Stomach smooth muscle (tissue), 2 donors: ENCODE results near the gene DYRK4.
"Not testable (repeated sequence)": the region's sequence is repeated elsewhere in the genome, so short reads cannot be mapped to it uniquely, and the experiment has no call there.

Experiments used
- H3K27ac ChIP-seq: one replicate; pipeline ENCODE4 v1.7.0; 2013; ENCODE audit warnings: mild to moderate bottlenecking, low read length, inconsistent platforms
- H3K27me3 ChIP-seq, 2 donors: one replicate each; pipeline ENCODE4 v1.7.0; 2013; ENCODE audit warnings: low read length in 2 of 2; ENCODE audit not compliant: insufficient read depth in 2 of 2, control insufficient read depth in 1 of 2
- H3K36me3 ChIP-seq, 2 donors: one replicate each; pipeline ENCODE4 v1.7.0; 2013; ENCODE audit warnings: low read length in 2 of 2; ENCODE audit not compliant: control insufficient read depth in 2 of 2, insufficient read depth in 2 of 2
- H3K4me1 ChIP-seq: one replicate; pipeline ENCODE4 v1.7.0; 2013; ENCODE audit warnings: low read length; ENCODE audit not compliant: control insufficient read depth, insufficient read depth
- H3K4me3 ChIP-seq, 2 donors: one replicate each; pipeline ENCODE4 v1.7.0; 2013; ENCODE audit warnings: low read length in 2 of 2
- H3K9ac ChIP-seq, 2 donors: one replicate each; pipeline ENCODE4 v1.7.0; 2013; ENCODE audit warnings: low read length in 2 of 2, mild to moderate bottlenecking in 1 of 2
- H3K9me3 ChIP-seq, 2 donors: one replicate each; pipeline ENCODE4 v1.7.0; 2013; ENCODE audit warnings: low read length in 2 of 2; ENCODE audit not compliant: control insufficient read depth in 2 of 2
- donor health status: healthy.
- donor health status: Pancreatic carcinoma.

The DYRK4 gene, protein sequence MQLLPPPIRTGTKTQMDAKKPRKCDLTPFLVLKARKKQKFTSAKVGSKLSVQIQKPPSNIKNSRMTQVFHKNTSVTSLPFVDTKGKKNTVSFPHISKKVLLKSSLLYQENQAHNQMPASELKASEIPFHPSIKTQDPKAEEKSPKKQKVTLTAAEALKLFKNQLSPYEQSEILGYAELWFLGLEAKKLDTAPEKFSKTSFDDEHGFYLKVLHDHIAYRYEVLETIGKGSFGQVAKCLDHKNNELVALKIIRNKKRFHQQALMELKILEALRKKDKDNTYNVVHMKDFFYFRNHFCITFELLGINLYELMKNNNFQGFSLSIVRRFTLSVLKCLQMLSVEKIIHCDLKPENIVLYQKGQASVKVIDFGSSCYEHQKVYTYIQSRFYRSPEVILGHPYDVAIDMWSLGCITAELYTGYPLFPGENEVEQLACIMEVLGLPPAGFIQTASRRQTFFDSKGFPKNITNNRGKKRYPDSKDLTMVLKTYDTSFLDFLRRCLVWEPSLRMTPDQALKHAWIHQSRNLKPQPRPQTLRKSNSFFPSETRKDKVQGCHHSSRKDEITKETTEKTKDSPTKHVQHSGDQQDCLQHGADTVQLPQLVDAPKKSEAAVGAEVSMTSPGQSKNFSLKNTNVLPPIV

DNA sequence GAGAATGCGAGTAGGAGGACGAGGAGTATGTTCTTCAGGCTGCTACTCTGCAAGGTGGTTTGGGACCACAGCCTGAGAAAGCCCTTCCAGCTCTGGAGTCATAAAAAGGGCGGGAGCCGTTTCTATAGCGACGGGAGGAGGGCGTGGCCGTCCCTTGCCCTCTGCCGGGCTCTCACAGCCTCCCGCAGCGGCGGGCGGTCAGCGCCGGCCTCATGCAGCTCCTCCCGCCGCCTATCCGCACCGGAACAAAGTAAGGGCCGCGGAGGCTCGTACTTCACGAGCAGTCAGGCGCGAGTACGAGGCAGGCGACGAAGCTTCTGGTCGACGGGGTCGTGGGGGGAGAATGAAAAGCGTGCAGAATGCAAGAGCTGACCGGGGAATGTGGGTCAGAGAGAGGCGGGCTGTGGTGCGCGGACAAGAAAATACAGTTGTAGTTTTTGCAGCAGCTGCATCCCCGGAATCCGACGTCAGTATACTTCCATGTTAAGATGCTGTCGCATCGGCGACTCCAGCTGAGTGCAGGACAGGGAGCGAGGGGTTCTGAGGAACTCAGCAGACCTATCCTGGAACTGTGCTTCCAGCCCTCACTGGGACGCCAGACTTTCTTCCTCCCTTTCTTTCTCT, at the start of gene DYRK4:
DYRK4 (plus strand) TSS at position 175 of the 624 bp plus-strand sequence; CDS start at position 213, 38 bp downstream.
- H3K27me3 ChIP-seq = peaks cover 0 to 13% of the 10 kb centered on the region in 2 donors
- H3K27ac ChIP-seq = no peak within 1 kb of the TSS
- no peaks in the 10 kb centered on the region for H3K9me3 ChIP-seq
- H3K4me3 ChIP-seq = peak within 1 kb of the TSS in 1 of 2 donors; percentile 75
- H3K9ac ChIP-seq = peak within 1 kb of the TSS in 1 of 2 donors; percentile 47
- peaks cover 5% of the 10 kb centered on the region for H3K4me1 ChIP-seq
- H3K36me3 ChIP-seq = no peaks in the 10 kb centered on the region

DNA sequence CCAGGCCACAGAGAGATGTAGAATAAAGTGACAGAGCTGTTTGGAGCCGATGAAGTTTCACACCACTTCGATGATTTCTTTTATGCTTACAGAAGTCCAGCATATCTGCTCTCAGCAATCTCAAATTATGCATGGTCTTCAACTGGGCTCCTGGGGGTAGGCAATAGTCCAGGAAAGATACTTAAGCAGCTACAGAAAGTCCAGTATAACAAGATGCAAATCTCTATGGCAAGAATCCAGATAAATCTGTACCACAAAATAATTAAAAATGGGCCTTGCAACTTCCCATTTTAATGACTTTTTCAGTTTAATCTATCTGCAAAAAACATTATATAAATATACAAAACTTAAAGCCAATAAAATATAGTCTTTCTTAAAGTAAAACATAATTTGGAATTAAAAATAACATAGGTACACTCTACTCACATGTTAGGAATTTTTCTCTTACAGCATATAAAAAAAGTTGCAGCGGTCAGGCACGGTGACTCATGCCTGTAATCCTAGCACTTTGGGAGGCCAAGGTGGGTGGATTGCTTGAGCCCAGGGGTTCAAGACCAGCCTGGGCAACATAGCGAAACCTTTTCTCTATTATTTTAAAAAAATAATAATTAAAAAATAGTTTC, 43.8 kb upstream of the DYRK4 start:
- Histone ChIP-seq H3K27ac (no peak overlapping the region), H3K9me3 (no peaks in the 10 kb centered on the region), H3K27me3 (no peaks in the 10 kb centered on the region), H3K9ac (no peak overlapping the region), H3K4me3 (no peak overlapping the region), H3K4me1 (no peaks in the 10 kb centered on the region), H3K36me3 (peaks cover 12 to 20% of the 10 kb centered on the region in 2 donors)

DNA sequence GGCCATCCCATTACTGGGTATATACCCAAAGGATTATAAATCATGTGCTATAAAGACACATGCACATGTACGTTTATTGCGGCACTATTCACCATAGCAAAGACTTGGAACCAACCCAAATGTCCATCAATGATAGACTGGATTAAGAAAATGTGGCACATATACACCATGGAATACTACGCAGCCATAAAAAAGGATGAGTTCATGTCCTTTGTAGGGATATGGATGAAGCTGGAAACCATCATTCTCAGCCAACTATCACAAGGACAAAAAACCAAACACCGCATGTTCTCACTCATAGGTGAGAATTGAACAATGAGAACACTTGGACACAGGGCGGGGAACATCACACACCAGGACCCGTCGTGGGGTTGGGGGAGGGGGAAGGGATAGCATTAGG, 38.6 kb upstream of the DYRK4 start:
- not testable (repeated sequence) for H3K9me3 ChIP-seq, H3K27me3 ChIP-seq, H3K27ac ChIP-seq, H3K9ac ChIP-seq, H3K4me1 ChIP-seq, H3K4me3 ChIP-seq
- H3K36me3 ChIP-seq = peaks cover 11 to 13% of the 10 kb centered on the region in 2 donors

DNA sequence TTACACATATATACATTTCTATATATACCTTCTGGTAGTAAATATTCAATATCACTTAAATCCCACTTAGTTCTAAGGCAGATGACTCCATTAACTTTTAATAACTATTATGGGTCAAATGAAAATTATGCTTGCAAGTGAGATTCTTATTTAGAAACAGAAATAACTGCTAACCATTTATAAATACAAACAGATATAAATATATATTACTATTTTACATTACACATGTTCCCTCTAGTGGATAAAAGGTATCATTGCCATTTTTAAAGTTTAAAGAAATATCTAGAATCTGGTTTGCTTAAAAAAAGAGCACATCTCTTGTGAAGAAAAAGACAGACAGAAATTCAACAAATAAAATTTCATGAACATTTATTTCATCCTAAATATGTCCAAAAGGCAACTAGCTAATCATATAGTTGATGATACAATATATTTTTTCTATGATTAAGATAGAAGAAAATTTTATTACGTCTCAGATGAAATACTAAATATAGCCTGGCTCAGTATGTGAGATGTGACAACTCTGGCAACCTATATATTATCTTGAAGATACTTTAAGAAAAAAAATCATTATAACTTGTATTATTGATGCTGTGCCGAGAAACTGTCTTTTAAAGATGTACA, 35.0 kb upstream of the DYRK4 start:
- H3K36me3 ChIP-seq = peaks cover 9 to 15% of the 10 kb centered on the region in 2 donors
- H3K4me3 ChIP-seq = no peak overlapping the region
- no peaks in the 10 kb centered on the region for H3K4me1 ChIP-seq
- no peaks in the 10 kb centered on the region for H3K27me3 ChIP-seq
- H3K27ac ChIP-seq = no peak overlapping the region
- H3K9ac ChIP-seq = no peak overlapping the region
- no peaks in the 10 kb centered on the region for H3K9me3 ChIP-seq

DNA sequence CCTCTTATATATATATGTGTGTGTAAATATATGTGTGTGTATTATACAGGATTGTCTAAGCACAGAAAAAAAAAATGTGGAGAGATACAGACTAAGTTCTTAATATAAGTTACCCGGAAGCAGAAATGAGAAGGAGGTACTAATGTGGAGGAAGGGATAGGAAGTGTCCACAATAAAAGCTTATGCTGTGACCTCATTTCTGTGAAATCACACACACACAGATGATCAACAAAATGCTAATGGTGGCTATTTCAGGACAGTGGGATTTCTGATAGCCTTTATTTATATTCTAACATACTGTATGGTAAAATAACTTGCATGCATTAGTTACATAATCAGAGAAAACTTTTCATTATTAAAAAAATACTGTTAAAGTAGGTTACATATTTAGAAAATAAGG, 31.8 kb upstream of the DYRK4 start:
- H3K9me3 ChIP-seq = no peaks in the 10 kb centered on the region
- H3K9ac ChIP-seq = no peak overlapping the region
- H3K27ac ChIP-seq = no peak overlapping the region
- H3K4me3 ChIP-seq = no peak overlapping the region
- H3K36me3 ChIP-seq = peaks cover 17 to 19% of the 10 kb centered on the region in 2 donors
- no peaks in the 10 kb centered on the region for H3K27me3 ChIP-seq
- no peaks in the 10 kb centered on the region for H3K4me1 ChIP-seq

DNA sequence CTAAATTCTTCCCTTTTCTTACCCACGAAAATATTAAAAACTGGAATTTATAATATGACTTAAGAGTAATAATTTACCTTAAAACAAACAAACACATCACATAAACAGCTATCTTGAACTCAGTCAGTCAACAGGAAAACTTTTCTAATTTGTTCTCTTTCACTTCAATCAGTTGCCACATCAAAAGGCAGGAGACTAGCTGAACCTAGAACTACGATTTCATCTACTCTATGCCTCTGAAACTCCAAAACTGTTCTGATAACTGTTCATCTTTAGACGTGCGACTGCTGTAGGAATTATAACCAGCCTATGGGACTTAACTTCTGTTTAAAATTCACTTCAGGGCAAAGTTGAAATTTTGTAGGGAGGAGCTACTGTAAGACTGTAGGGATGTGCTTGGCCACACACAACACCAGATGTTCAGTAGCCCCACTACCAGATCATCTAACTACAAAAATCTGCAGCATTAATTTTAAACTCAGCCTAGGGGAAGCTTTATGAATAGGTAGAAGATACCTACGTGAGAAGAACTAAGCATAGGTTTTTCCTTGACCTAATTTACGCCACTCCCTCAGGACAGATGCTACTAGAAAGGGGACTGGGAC, 30.9 kb upstream of the DYRK4 start:
- Histone ChIP-seq H3K9ac (no peak overlapping the region), H3K9me3 (no peaks in the 10 kb centered on the region), H3K27me3 (no peaks in the 10 kb centered on the region), H3K4me3 (no peak overlapping the region), H3K27ac (no peak overlapping the region), H3K4me1 (no peaks in the 10 kb centered on the region), H3K36me3 (peaks cover 15 to 19% of the 10 kb centered on the region in 2 donors)

DNA sequence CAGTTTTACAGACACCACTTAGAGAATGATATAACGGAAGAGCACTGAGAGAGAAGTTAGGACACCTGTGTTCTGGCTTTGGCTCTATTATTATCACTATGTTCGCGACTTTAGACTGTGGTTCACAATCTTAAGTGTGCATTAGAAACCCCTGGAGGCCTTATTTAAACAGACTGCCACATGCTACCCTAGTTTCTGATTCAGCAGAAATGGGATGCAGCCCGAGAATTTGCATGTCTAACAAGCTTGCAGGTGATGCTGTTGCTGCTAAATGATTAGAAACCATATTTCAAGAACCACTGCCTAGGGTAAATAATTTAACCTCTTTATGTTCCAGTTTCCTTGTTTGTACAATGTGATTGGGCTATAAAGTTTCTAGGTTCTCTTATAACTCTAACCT, 26.9 kb upstream of the DYRK4 start:
- Histone ChIP-seq H3K9ac (no peak overlapping the region), H3K9me3 (no peaks in the 10 kb centered on the region), H3K36me3 (peaks cover 12 to 19% of the 10 kb centered on the region in 2 donors), H3K27me3 (no peaks in the 10 kb centered on the region), H3K4me3 (no peak overlapping the region), H3K27ac (no peak overlapping the region), H3K4me1 (peaks cover 6% of the 10 kb centered on the region)

DNA sequence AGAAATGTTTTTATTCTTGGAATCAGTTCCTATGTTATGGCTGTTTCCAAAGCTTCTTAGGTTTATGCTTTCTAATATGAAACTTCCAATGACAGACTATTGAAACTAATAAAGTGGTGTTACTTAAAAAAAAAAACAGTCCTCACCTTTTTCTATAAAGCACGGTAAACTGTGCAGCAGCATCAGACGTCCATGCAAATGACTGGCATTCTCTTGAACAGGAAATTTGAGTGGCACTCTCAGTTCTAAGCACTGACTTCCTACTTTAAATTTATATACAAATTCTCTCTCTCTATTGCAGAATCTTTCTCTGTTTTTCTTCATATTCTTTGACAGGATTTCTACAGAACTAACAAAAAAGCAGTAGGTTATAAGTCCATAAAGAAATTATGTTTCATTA, 26.1 kb upstream of the DYRK4 start:
- Histone ChIP-seq H3K4me1 (peaks cover 6% of the 10 kb centered on the region), H3K4me3 (no peak overlapping the region), H3K27me3 (no peaks in the 10 kb centered on the region), H3K27ac (no peak overlapping the region), H3K36me3 (peaks cover 12 to 19% of the 10 kb centered on the region in 2 donors), H3K9me3 (no peaks in the 10 kb centered on the region), H3K9ac (no peak overlapping the region)

DNA sequence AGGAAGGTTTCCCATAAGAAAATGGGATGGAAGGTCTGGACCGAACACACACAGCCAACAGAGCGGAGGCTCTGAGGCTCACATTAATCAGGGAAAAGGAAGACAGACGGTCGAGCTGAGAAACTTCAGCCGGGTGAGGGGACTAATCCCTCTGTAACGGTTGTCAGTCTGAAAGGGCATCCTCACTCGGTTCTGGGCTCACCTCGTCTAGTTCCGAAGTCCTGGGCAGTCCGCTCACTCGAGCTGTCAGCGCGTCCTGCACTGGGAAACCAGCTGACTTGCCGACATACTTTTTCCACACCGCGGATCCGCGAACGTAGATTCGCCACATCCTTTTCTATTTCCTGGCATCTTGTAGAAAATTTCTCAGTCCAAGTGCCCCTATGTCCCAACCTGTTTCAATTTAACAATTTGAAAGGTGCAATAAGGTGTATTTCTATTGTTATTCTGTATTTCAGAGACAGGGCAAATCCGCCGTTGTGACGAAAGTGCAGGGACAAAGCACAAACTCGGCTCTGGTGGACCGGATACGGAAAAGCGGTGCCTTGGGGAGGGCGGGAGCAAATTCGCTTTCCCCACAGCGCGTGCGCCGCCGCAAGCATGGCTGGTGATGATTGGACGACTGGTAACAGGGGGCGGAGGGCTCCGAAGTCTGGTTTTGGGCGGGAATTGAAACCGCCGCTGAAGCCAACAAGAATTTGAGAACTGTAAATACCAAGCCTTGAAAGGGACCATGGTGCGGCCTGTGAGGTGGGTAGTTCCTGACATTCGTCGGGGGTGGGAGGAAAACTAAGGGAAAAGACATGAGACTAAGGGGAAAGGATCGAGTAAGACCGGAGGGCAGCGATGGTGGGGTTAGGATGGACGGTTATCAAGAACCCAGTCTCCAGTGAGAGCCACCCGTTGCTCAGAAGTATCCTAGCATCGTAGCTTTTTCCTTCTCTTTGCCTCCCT, 23.5 kb upstream of the DYRK4 start, which contains the start of gene RAD51AP1:
RAD51AP1 (plus strand) TSS at position 684 of the 954 bp plus-strand sequence; CDS start at position 734, 50 bp downstream.
- H3K27me3 ChIP-seq = no peaks in the 10 kb centered on the region
- peak within 1 kb of the TSS; percentile 73 to 96 for H3K4me3 ChIP-seq
- peak within 1 kb of the TSS; percentile 76 to 99 for H3K9ac ChIP-seq
- H3K4me1 ChIP-seq = peaks cover 6% of the 10 kb centered on the region
- H3K9me3 ChIP-seq = no peaks in the 10 kb centered on the region
- peaks cover 0 to 6% of the 10 kb centered on the region in 2 donors for H3K36me3 ChIP-seq
- peak within 1 kb of the TSS; percentile 97 for H3K27ac ChIP-seq
